SH-SY5Y (cell line): ENCODE measurements around the gene PCGF3.

Experiments used
- GATA2 ChIP-seq: IDR thresholded peaks from 2 replicates; pipeline ENCODE4 v1.6.1; 2011; ENCODE audit warnings: mild to moderate bottlenecking, low read depth, low read length
- GATA3 ChIP-seq: IDR thresholded peaks from 2 replicates; pipeline ENCODE4 v1.6.1; 2011; ENCODE audit warnings: low read depth, mild to moderate bottlenecking, low read length, moderate library complexity

DNA sequence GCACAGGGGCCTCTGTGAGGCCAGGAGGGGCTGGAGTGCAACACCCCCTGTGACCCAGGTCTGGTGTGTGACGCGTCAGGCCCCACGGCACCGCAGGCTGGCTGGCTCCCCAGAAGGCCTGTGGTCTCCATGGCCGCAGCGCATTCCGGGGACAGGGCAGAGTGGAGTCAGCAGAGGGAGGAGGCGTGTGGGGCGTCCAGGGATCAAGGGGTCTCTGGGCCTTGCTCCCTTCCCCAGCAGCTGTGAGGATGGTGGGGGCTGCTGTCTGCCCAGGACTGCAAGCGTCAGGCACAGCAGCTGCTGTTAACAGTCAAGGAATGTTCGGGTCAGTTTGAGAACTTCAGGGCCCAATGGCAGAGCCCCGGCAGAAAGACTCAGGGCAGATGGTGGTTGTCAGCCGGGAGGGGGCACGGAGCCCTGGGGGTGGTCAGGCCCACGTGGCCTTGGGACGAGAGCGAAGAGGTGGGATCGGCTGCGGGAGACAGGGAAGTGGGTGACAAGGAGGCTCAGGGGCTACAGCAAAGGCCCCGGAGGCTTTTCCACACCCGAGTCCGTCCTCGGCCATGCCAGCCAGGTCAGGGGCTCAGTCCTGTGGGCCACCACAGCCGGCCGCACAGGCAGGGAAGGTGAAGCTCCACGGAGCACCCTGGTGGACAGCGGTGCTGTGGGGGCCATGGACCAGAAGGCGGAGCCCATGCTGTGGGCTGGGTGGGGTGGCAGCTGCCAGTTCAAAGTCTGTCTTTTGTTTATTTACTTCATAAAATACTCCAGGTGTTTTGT lies 18.3 kb downstream of the PCGF3 start:
- TF ChIP-seq GATA3 (no peak), GATA2 (no peak)
